ENCODE results near the gene LRTM2. TPM values are rescaled to one million over a fixed set of nuclear protein-coding genes. Genes with fewer than 3 reads are reported as not detected.

LRTM2 gene
- total and polyA plus RNA-seq, 2 experiments from 2014 or later: not detected

DNA sequence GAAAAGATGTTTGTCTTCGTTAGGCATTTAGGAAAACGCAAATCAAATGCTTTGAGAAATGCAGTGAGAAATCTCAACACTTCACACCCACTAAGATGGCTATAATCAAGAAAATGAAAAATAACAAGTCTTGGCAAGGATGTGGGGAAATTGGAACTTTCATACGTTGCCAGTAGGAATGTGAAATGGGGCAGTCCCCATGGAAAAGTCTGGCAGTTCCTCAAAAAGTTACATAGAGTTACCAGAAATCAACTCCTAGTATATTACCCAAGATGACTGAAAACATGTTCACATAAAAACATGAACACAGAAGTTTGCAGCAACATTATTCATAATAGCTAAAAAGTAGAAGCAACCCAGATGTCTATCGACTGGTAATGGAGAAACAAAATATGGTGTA is 41.5 kb upstream of the LRTM2 start:
- Histone ChIP-seq H2AFZ (no peak overlapping the region), H3K27ac (no peak overlapping the region), H4K20me1 (ENCODE audit: insufficient read depth) (no peaks in the 10 kb centered on the region), H3K9me2 (ENCODE audit: insufficient read depth) (no peaks in the 10 kb centered on the region), H3K9ac (no peak overlapping the region), H3K4me3 (no peak overlapping the region), H3K4me2 (ENCODE audit: unreplicated experiment) (no peak overlapping the region), H3K27me3 (replicated peaks; ENCODE audit: insufficient read depth) (no peaks in the 10 kb centered on the region), H3K79me2 (ENCODE audit: insufficient read depth) (peaks cover 1% of the 10 kb centered on the region; the same call in 1 of the 2 replicates), H3K36me3 (ENCODE audit: low read depth) (no peaks in the 10 kb centered on the region), H3F3A (ENCODE audit: insufficient read depth) (peaks cover 43% of the 10 kb centered on the region), H3K9me3 (ENCODE audit: low read depth) (no peaks in the 10 kb centered on the region), H3K4me1 (ENCODE audit: insufficient read depth) (peaks cover 52% of the 10 kb centered on the region)
- no peak for DNase-seq
- TF ChIP-seq EZH2 (IDR thresholded peaks at IDR 0.05; ENCODE audit: insufficient read depth, poor library complexity, severe bottlenecking): no peak
- TF ChIP-seq EZH2phosphoT487 (IDR thresholded peaks at IDR 0.05; ENCODE audit: insufficient read depth, low read depth): no peak
- in situ Hi-C loops (cut with MboI): loop anchor here (25.0 kb wide), 1 partner anchor 642 kb away; no protein-coding TSS in a partner anchor
- 38 to 40% methylated on average over 4 of the region's 4 CpGs for WGBS, 2 experiments (ENCODE audit: low coverage in 1 of 2, low lambda C conversion rate in 2 of 2, missing lambda C conversion rate in 2 of 2)

DNA sequence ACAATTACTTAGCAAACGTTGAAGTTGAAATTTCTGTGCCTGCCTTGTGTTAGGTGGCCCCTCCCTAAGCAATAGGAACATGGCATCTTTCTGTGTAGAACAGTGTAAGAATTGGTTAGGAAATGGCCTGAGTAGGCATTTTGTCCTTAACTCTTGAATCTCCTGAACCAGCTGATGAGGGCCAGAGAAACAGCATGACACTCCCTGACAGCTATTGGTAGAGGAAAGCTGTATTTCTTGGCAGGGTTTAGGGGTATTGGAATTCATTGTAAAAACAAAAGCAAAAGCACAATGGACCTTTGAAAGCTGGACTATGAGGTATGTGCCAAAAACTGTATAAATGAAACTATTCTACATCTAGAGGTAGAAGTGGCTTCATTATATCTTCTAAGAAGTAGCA is 40.6 kb upstream of the LRTM2 start:
- H3K79me2 ChIP-seq (ENCODE audit: insufficient read depth): no peaks in the 10 kb centered on the region; the same call in 1 of the 2 replicates

DNA sequence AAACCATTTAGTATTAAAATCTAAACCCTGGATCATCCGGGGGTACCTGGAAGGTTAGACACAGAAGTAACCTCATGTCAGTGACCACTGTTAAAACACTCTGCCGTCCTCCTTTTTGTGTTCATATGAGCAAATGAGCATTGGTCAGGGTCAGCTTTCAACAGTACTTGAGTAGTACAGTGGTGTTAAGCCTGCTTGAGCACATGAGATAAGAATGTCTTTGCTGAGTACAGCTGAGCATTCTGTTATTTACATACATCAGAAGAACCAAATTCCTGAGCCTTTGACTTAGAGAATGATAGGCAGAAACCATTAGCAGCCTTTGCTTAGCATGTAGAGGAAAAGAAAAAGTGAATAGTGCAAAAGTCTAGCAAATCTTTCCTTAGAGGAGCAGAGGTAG is 38.6 kb upstream of the LRTM2 start:
- no peak for TF ChIP-seq EZH2phosphoT487 (IDR thresholded peaks at IDR 0.05; ENCODE audit: insufficient read depth, low read depth)
- TF ChIP-seq EZH2 (IDR thresholded peaks at IDR 0.05; ENCODE audit: insufficient read depth, poor library complexity, severe bottlenecking): no peak
- Histone ChIP-seq H3K27me3 (replicated peaks; ENCODE audit: insufficient read depth) (no peaks in the 10 kb centered on the region), H3K79me2 (ENCODE audit: insufficient read depth) (no peaks in the 10 kb centered on the region), H3K36me3 (ENCODE audit: low read depth) (no peaks in the 10 kb centered on the region), H3K4me3 (no peak overlapping the region), H3K4me1 (ENCODE audit: insufficient read depth) (peaks cover 27% of the 10 kb centered on the region), H3K9me3 (ENCODE audit: low read depth) (no peaks in the 10 kb centered on the region), H3K27ac (no peak overlapping the region), H4K20me1 (ENCODE audit: insufficient read depth) (no peaks in the 10 kb centered on the region), H3K4me2 (ENCODE audit: unreplicated experiment) (no peak overlapping the region), H2AFZ (no peak overlapping the region), H3K9me2 (ENCODE audit: insufficient read depth) (no peaks in the 10 kb centered on the region), H3K9ac (no peak overlapping the region), H3F3A (ENCODE audit: insufficient read depth) (peaks cover 25% of the 10 kb centered on the region; the same call in 1 of the 2 replicates)
- WGBS, 2 experiments (ENCODE audit: low coverage in 1 of 2, low lambda C conversion rate in 2 of 2, missing lambda C conversion rate in 2 of 2): 50 to 57% methylated on average over 2 of the region's 2 CpGs
- DNase-seq: no peak
- in situ Hi-C loops (cut with MboI): loop anchor here (25.0 kb wide), 1 partner anchor 644 kb away; no protein-coding TSS in a partner anchor

More for the DNA sequence above, 40.6 kb upstream of the LRTM2 start:
- DNase-seq: peak; percentile 45
- Histone ChIP-seq H3K4me1 (ENCODE audit: insufficient read depth) (peaks cover 45% of the 10 kb centered on the region), H3K9ac (no peak overlapping the region), H3K4me2 (ENCODE audit: unreplicated experiment) (no peak overlapping the region), H2AFZ (no peak overlapping the region), H3K27me3 (replicated peaks; ENCODE audit: insufficient read depth) (no peaks in the 10 kb centered on the region), H3K36me3 (ENCODE audit: low read depth) (no peaks in the 10 kb centered on the region), H3K4me3 (no peak overlapping the region), H3K9me2 (ENCODE audit: insufficient read depth) (no peaks in the 10 kb centered on the region), H3F3A (ENCODE audit: insufficient read depth) (peaks cover 43% of the 10 kb centered on the region), H4K20me1 (ENCODE audit: insufficient read depth) (no peaks in the 10 kb centered on the region), H3K9me3 (ENCODE audit: low read depth) (no peaks in the 10 kb centered on the region), H3K27ac (no peak overlapping the region)
- in situ Hi-C loops (cut with MboI): loop anchor here (25.0 kb wide), 1 partner anchor 642 kb away; no protein-coding TSS in a partner anchor
- TF ChIP-seq EZH2 (IDR thresholded peaks at IDR 0.05; ENCODE audit: insufficient read depth, poor library complexity, severe bottlenecking) (no peak), EZH2phosphoT487 (IDR thresholded peaks at IDR 0.05; ENCODE audit: insufficient read depth, low read depth) (no peak)
- 57 to 72% methylated on average over 1 of the region's 1 CpG for WGBS, 2 experiments (ENCODE audit: low coverage in 1 of 2, low lambda C conversion rate in 2 of 2, missing lambda C conversion rate in 2 of 2)

DNA sequence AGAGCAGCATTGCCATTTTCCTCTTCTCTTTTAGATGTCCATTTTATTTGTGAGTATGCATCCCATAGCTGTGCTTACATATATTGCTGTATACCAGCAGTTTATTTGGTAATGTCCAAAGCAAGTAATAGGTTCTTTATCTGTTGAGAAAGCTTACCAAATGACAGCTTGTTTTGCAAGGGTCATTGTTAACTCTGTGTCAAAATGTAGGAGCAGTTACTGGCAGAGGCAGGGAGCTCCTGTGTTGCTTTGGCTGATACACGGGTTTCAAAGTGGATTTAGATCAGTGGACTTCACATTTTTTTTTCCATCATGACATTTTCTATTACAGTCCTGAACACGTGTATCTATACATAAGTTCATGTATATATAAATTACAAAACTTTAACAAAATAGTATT is 38.1 kb upstream of the LRTM2 start:
- Histone ChIP-seq H3K9me3 (ENCODE audit: low read depth) (no peaks in the 10 kb centered on the region), H3K4me1 (ENCODE audit: insufficient read depth) (peaks cover 22% of the 10 kb centered on the region), H3K9me2 (ENCODE audit: insufficient read depth) (no peaks in the 10 kb centered on the region), H2AFZ (no peak overlapping the region), H3K9ac (no peak overlapping the region), H3K4me3 (no peak overlapping the region), H3K79me2 (ENCODE audit: insufficient read depth) (no peaks in the 10 kb centered on the region), H4K20me1 (ENCODE audit: insufficient read depth) (no peaks in the 10 kb centered on the region), H3K36me3 (ENCODE audit: low read depth) (no peaks in the 10 kb centered on the region), H3F3A (ENCODE audit: insufficient read depth) (peaks cover 21% of the 10 kb centered on the region; the same call in 1 of the 2 replicates), H3K27ac (no peak overlapping the region), H3K27me3 (replicated peaks; ENCODE audit: insufficient read depth) (no peaks in the 10 kb centered on the region), H3K4me2 (ENCODE audit: unreplicated experiment) (no peak overlapping the region)
- 93 to 97% methylated on average over 2 of the region's 2 CpGs for WGBS, 2 experiments (ENCODE audit: low coverage in 1 of 2, low lambda C conversion rate in 2 of 2, missing lambda C conversion rate in 2 of 2)
- TF ChIP-seq EZH2 (IDR thresholded peaks at IDR 0.05; ENCODE audit: insufficient read depth, poor library complexity, severe bottlenecking): no peak
- no peak for TF ChIP-seq EZH2phosphoT487 (IDR thresholded peaks at IDR 0.05; ENCODE audit: insufficient read depth, low read depth)
- DNase-seq: no peak
- in situ Hi-C loops (cut with MboI): loop anchor here (25.0 kb wide), 1 partner anchor 645 kb away; no protein-coding TSS in a partner anchor
